Right cardiac atrium (tissue), 5 donors: Measurements from ENCODE around the gene ATXN3. TPM values are rescaled to one million over a fixed set of nuclear protein-coding genes. Genes with fewer than 3 reads are reported as not detected.
A peak's percentile ranks its signal among the peaks of the same experiment; 100 is the strongest.
"Not testable (repeated sequence)": the region's sequence is repeated elsewhere in the genome, so short reads cannot be mapped to it uniquely, and the experiment has no call there.

ENCODE experiments used
- ATAC-seq, 2 donors: fragments of 200-7000 bp; cut with Tn5 transposase; one replicate each; pipeline versions ENCODE4 v1.8.0 to v1.9.1; 2020; ENCODE audit warnings: moderate library complexity in 2 of 2, mild to moderate bottlenecking in 1 of 2
- DNase-seq, 3 donors: peaks; one replicate each; pipeline ENCODE4 v3.0.0-alpha.2; 2020
- H3K27ac ChIP-seq: one replicate; pipeline ENCODE4 v1.5.1; 2013; ENCODE audit warnings: mild to moderate bottlenecking, low read length, control low read depth, moderate library complexity
- H3K27me3 ChIP-seq: one replicate; pipeline ENCODE4 v1.6.1; 2013; ENCODE audit not compliant: control insufficient read depth, insufficient read depth
- H3K4me1 ChIP-seq: one replicate; pipeline ENCODE4 v1.6.1; 2013; ENCODE audit warnings: low read length; ENCODE audit not compliant: control insufficient read depth, insufficient read depth
- H3K4me3 ChIP-seq: one replicate; pipeline ENCODE4 v1.5.1; 2013; ENCODE audit warnings: low read length, control low read depth
- H3K9me3 ChIP-seq: one replicate; pipeline ENCODE4 v1.6.1; 2013; ENCODE audit warnings: low read length; ENCODE audit not compliant: control insufficient read depth
- WGBS: extraction: QIAGEN DNeasy Blood & Tissue Kit; methylation state at CpG from one replicate; pipeline ENCODE4 v1.1.7; 2013; 5-methylcytosine and 5-hydroxymethylcytosine counted together
- intact Hi-C, 4 donors: fragments of 100-400 bp; cut with DNase I; formaldehyde crosslinking; loops; one replicate each; pipeline versions ENCODE4 v1.11.0 to v1.14.0; 2022 to 2023
- polyA plus RNA-seq: library from polyadenylated mRNA; stranded (reverse); fragments of 200-250 nt; gene quantifications from one replicate; pipeline ENCODE4 v1.2.3, GENCODE V29; 2013
- total RNA-seq, 4 donors: library from RNA; stranded (reverse); fragmentation: NEBNext Ultra II Directional; extraction: Animal tissue kit (Norgen Biotek cat#: 25700); gene quantifications; one replicate each; pipeline ENCODE4 v1.2.1, GENCODE V29; 2021
- donor health status: healthy with polysubstance abuse.
- donor health status: DM: no; HTN: yes; CAD: no.
- donor health status: DM: no; HTN: no; CAD: no.
- donor health status: DM: no; HTN: yes; CAD: no; lungs with severe emphysema.
- donor health status: DM: yes; HTN: yes; CAD: no.

ATXN3 gene
- total and polyA plus RNA-seq, 5 donors = 9.6 to 24.3 (median 19.8) TPM

GRCh38 chr14:92074555-92074954, 31.8 kb downstream of the ATXN3 start:
- intact Hi-C loops = no loop called here
- Histone ChIP-seq H3K4me1 (no peaks in the 10 kb centered on the region), H3K27me3 (no peaks in the 10 kb centered on the region), H3K9me3 (no peaks in the 10 kb centered on the region), H3K4me3 (no peak overlapping the region), H3K27ac (no peak overlapping the region)
- no peak for ATAC-seq
- no peak for DNase-seq

DNA sequence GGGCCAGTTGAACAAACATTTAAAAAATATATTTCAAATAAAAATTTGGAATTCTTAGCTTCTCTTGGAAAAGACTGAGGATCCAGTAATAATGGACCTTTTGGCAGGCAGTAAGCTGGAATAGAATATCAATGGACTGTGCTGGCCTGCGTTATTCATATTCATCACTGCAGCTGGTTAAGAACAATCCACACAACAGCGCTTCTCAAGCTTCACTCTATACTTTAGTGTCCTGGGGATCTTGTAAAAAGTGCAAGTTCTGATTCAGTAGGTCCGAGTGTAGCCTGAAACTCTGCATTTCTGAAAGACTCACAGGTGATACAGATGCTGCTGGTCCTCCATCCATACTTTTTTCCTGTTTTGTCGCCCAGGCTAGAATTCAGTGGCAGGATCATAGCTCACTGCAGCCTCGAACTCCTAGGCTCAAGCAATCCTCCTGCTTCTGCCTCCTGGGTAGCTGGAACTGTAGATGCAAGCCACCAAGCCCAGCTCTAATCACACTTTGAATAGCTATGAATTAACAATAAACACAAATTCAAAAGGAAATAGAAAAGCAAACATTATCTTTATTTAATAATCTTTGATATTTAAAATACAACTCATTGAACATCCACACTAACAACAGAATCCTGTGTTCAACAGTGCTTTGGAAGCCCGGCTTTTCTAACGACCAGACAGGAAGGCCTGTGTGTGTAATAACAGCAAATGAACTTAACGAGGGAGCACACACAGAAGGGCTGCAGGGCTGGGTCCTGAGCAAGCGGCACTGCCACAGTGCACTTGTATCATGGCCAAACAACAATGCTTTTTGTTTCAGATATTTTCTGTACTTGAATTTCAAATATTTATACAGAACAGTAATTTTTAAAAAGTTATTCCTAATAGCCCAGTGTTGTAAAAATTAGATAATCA, 48.1 kb downstream of the ATXN3 start:
- Histone ChIP-seq H3K4me3 (no peak overlapping the region), H3K27me3 (no peaks in the 10 kb centered on the region), H3K4me1 (no peaks in the 10 kb centered on the region), H3K9me3 (no peaks in the 10 kb centered on the region), H3K27ac (no peak overlapping the region)
- DNase-seq (no peak), ATAC-seq (no peak)
- intact Hi-C loops = no loop called here
- 77% methylated on average over 9 of the region's 9 CpGs for WGBS

DNA sequence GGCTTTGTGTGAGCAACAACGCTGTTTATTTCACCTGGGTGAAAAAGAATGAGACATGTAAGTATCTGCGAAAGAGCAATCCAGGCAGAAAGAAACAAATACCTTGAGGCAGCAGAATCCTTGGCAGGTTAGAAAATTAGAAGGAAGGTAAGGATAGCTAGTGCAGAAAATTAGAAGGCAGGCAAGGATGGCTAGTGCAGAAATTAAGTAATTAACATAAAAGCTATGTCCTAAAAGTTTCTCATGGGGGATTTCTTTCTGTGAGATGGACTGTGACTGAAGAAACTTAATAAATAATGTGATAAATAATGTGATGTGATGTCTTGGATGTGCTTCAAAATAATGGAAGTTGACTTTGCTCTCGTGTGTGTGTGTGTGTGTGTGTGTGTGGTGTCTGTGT, 56.6 kb downstream of the ATXN3 start:
- intact Hi-C loops = no loop called here
- Histone ChIP-seq H3K27ac (no peak overlapping the region), H3K4me1 (no peaks in the 10 kb centered on the region), H3K4me3 (no peak overlapping the region), H3K27me3 (no peaks in the 10 kb centered on the region), H3K9me3 (no peaks in the 10 kb centered on the region)
- DNase-seq (no peak), ATAC-seq (no peak)
- WGBS = 83% methylated on average over 3 of the region's 3 CpGs

DNA sequence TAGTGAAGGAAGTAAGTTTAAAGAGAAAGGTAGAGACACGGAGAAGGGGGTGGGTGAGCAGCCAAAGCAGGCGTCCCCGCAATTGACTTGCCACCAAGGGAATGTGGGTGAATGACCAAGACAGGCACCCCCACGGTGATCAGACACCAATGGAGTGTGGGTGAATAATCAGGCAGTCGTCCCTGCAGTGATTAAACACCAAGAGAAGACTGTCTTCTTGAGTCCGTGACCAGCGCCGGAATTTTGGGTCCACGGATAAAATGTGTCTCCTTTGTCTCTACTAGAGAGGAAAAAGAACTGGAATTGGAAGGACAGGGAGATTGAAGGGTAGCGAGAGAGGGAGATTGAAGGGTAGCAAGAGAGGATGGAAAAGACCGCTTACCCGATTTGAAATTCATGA, 57.2 kb downstream of the ATXN3 start:
- H3K4me3 ChIP-seq, H3K27me3 ChIP-seq, ATAC-seq, intact Hi-C loops, H3K9me3 ChIP-seq, DNase-seq, H3K4me1 ChIP-seq, H3K27ac ChIP-seq: not testable (repeated sequence)
- WGBS = 98% methylated on average over 12 of the region's 12 CpGs

DNA sequence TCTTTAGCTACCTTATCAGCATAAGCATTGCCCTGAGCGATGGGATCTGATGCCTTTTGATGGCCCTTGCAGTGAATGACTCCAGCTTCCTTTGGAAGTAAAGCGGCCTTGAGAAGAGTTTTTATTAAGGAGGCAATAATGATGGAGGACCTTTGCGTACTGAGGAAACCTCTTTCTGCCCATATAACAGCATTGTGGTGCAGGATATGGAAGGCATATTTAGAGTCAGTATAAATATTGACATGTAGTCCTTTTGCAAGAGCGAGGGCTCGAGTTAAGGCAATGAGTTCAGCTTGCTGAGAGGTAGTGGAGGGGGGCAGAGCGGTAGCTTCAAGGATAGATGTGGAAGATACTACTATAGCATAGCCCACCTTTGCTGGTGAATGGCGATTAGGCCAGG, 60.5 kb downstream of the ATXN3 start:
- H3K4me3 ChIP-seq, intact Hi-C loops: not testable (repeated sequence)
- 94% methylated on average over 7 of the region's 7 CpGs for WGBS

GRCh38 chr14:92041766-92042165, 64.6 kb downstream of the ATXN3 start:
- H3K27me3 ChIP-seq, intact Hi-C loops, DNase-seq, H3K4me1 ChIP-seq, H3K9me3 ChIP-seq, H3K4me3 ChIP-seq, H3K27ac ChIP-seq, ATAC-seq: not testable (repeated sequence)
- WGBS = 89% methylated on average over 2 of the region's 2 CpGs

More for the DNA sequence above, 60.5 kb downstream of the ATXN3 start:
- not testable (repeated sequence) for ATAC-seq, DNase-seq, H3K27ac ChIP-seq, H3K27me3 ChIP-seq, H3K9me3 ChIP-seq, H3K4me1 ChIP-seq

- H3K4me1 ChIP-seq = peaks cover 4% of the 10 kb centered on the region
- no peaks in the 10 kb centered on the region for H3K9me3 ChIP-seq
- no peak for ATAC-seq
- no peaks in the 10 kb centered on the region for H3K27me3 ChIP-seq
- no peak overlapping the region for H3K4me3 ChIP-seq
- 86% methylated on average over 10 of the region's 10 CpGs for WGBS
- intact Hi-C loops = no loop called here
- no peak for DNase-seq
- no peak overlapping the region for H3K27ac ChIP-seq
Measured at GRCh38 chr14:92041203-92041602, 65.2 kb downstream of the ATXN3 start.

GRCh38 chr14:92040431-92041051, 65.8 kb downstream of the ATXN3 start:
- H3K4me1 ChIP-seq = peaks cover 4% of the 10 kb centered on the region
- under 1% methylated on average over 13 of the region's 13 CpGs for WGBS
- ATAC-seq (peak; percentile 35 to 40), DNase-seq (no peak)
- no peaks in the 10 kb centered on the region for H3K9me3 ChIP-seq
- no peaks in the 10 kb centered on the region for H3K27me3 ChIP-seq
- intact Hi-C loops = no loop called here
- peak overlapping the region; percentile 86 for H3K4me3 ChIP-seq
- peak overlapping the region; percentile 88 for H3K27ac ChIP-seq

DNA sequence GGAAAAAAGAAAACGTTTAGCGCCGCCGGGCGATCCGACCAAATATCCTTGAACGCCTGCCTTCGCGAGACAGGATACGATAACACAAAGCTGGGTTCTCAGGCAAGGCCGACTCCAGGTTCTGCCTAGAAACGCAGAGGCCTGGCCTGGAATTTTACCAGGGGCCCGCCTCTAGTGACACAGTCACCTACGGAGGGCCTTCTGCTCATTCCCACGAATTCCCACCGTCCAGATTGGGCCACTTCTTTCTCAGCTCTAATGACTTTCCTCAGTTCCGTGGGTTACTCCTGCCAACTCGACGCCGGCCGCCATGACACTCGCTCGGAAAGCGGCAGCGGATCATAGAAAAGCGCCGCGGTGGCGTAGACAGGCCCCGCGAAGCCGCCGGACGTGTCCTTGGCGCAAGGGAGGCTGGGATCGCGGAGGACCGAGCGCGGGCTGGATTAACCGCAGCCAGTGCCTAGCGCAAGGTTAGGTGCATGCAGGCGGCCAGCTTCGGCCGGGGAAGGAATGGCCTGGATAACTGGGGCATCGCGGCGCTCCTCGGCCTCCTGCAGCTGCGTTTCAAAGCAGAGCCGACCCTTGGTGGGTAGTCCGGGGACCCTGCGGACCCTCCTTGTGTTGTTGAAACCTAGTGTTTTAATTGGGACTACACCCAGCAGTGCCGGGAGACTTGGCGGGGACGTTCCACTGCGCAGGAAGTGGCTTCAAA, 66.5 kb downstream of the ATXN3 start, which contains the start of gene TRIP11:
TSS of gene TRIP11 (minus strand) at position 341 of the 712 bp plus-strand sequence. CDS start 374 bp downstream, outside the sequence.
- Histone ChIP-seq H3K27ac (peak within 1 kb of the TSS; percentile 88), H3K27me3 (no peaks in the 10 kb centered on the region), H3K9me3 (no peaks in the 10 kb centered on the region), H3K4me3 (peak within 1 kb of the TSS; percentile 86), H3K4me1 (peaks cover 4% of the 10 kb centered on the region)
- DNase-seq = peak; percentile 95 to 98 (median 97)
- under 1% methylated on average over 57 of the region's 57 CpGs for WGBS
- intact Hi-C loops = no loop called here
- peak; percentile 99 to 100 for ATAC-seq

- no peak for DNase-seq
- ATAC-seq = peak; percentile 56 to 70
Measured at GRCh38 chr14:92039063-92039718, 67.2 kb downstream of the ATXN3 start.

More at GRCh38 chr14:92039063-92039718, 67.2 kb downstream of the ATXN3 start:
- intact Hi-C loops = no loop called here
- under 1% methylated on average over 22 of the region's 22 CpGs for WGBS
- H3K4me3 ChIP-seq = peak overlapping the region; percentile 86
- H3K27ac ChIP-seq = peak overlapping the region; percentile 88
- H3K4me1 ChIP-seq = peaks cover 4% of the 10 kb centered on the region
- H3K9me3 ChIP-seq = no peaks in the 10 kb centered on the region
- H3K27me3 ChIP-seq = no peaks in the 10 kb centered on the region
